Measurements from ENCODE around the gene GFY.

DNA sequence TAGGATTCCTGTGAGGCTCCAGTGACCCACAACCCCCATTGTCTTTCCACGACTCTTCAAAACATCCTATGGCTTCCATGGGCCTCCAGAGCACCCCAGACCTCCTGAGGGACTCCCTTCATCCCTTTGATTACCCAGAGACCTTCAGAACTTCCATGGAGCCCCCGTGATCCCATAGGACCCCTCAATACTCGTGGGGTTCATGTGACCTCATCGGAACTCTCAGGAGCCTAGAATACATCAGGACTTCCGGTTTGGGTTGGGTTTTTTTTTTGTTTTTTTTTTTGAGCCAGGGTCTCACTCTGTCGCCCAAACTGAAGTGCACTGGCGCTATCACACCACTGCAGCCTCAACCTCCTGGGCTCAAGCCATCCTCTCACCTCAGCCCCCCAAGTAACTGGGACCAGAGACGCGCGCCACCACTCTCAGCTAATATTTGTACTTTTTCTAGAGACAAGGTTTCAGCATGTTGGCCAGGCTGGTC lies 28.6 kb downstream of the GFY start:
- TF ChIP-seq, protein P1, sequence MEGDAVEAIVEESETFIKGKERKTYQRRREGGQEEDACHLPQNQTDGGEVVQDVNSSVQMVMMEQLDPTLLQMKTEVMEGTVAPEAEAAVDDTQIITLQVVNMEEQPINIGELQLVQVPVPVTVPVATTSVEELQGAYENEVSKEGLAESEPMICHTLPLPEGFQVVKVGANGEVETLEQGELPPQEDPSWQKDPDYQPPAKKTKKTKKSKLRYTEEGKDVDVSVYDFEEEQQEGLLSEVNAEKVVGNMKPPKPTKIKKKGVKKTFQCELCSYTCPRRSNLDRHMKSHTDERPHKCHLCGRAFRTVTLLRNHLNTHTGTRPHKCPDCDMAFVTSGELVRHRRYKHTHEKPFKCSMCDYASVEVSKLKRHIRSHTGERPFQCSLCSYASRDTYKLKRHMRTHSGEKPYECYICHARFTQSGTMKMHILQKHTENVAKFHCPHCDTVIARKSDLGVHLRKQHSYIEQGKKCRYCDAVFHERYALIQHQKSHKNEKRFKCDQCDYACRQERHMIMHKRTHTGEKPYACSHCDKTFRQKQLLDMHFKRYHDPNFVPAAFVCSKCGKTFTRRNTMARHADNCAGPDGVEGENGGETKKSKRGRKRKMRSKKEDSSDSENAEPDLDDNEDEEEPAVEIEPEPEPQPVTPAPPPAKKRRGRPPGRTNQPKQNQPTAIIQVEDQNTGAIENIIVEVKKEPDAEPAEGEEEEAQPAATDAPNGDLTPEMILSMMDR (IDR thresholded peaks at IDR 0.05; ENCODE audit: low read length), result no peak
- TF ChIP-seq EZH2 (IDR thresholded peaks at IDR 0.05; ENCODE audit: borderline replicate concordance, low read length), result no peak
